GM12892 (cell line): ENCODE results near the gene GGACT.

ENCODE experiments used
- POLR2A ChIP-seq: IDR thresholded peaks from 2 replicates; pipeline ENCODE4 v1.6.1; 2011; ENCODE audit warnings: low read depth, low read length, control low read depth
- POLR2AphosphoS5 ChIP-seq: IDR thresholded peaks from 2 replicates; pipeline ENCODE4 v1.6.1; 2011; ENCODE audit warnings: low read depth, low read length, control low read depth

GRCh38 chr13:100497389-100497788 is 91.2 kb downstream of the GGACT start:
- no peak for TF ChIP-seq POLR2A
- TF ChIP-seq POLR2AphosphoS5 = no peak
